HG03103 (cell line): Measurements from ENCODE around the gene ACP3.

ENCODE experiments used
- ATAC-seq: cut with Tn5 transposase; IDR thresholded peaks from one replicate; pipeline ENCODE4 v1.9.1; 2021; ENCODE audit warnings: low read depth; ENCODE audit not compliant: unreplicated experiment

The ACP3 gene

GRCh38 chr3:132311841-132312240, 5.4 kb upstream of the ACP3 start:
- ATAC-seq = no peak

GRCh38 chr3:132315851-132316250, 1.4 kb upstream of the ACP3 start:
- no peak for ATAC-seq

- ATAC-seq = no peak
These were observed 1.2 kb downstream of the ACP3 start for GRCh38 chr3:132318451-132318850.

- no peak for ATAC-seq
These were observed 4.1 kb downstream of the ACP3 start for GRCh38 chr3:132321304-132321703.

- ATAC-seq = no peak
These were observed 7.9 kb downstream of the ACP3 start for GRCh38 chr3:132325103-132325606.

GRCh38 chr3:132325634-132326033, 8.4 kb downstream of the ACP3 start:
- no peak for ATAC-seq

GRCh38 chr3:132326251-132326650, 9.0 kb downstream of the ACP3 start:
- no peak for ATAC-seq

- no peak for ATAC-seq
These were observed 14.9 kb downstream of the ACP3 start for GRCh38 chr3:132332082-132332481.

GRCh38 chr3:132332508-132332907, 15.3 kb downstream of the ACP3 start:
- no peak for ATAC-seq

GRCh38 chr3:132341746-132342145, 24.5 kb downstream of the ACP3 start:
- no peak for ATAC-seq

GRCh38 chr3:132342183-132342582, 25.0 kb downstream of the ACP3 start:
- no peak for ATAC-seq

- no peak for ATAC-seq
These were observed 25.4 kb downstream of the ACP3 start for GRCh38 chr3:132342610-132343009.

GRCh38 chr3:132343018-132343612, 25.9 kb downstream of the ACP3 start:
- ATAC-seq = no peak

GRCh38 chr3:132344666-132345280, 27.6 kb downstream of the ACP3 start:
- no peak for ATAC-seq

GRCh38 chr3:132346841-132347736, 29.9 kb downstream of the ACP3 start:
- ATAC-seq = no peak

GRCh38 chr3:132347811-132348210, 30.6 kb downstream of the ACP3 start:
- ATAC-seq = no peak

GRCh38 chr3:132348531-132348930, 31.3 kb downstream of the ACP3 start:
- no peak for ATAC-seq

GRCh38 chr3:132350814-132351213, 33.6 kb downstream of the ACP3 start:
- ATAC-seq = no peak

GRCh38 chr3:132351222-132351806, 34.1 kb downstream of the ACP3 start:
- no peak for ATAC-seq

GRCh38 chr3:132352556-132353143, 35.4 kb downstream of the ACP3 start:
- ATAC-seq = peak; percentile 81
